K562 (cell line): ENCODE results near the gene LRRTM4. TPM values are rescaled to one million over a fixed set of nuclear protein-coding genes. Genes with fewer than 3 reads are reported as not detected.

ENCODE experiments used
- ZBTB40 ChIP-seq, 2 experiments: fragments of 450-650 bp in 1 of 2; sonication (generic) in 1 of 2; formaldehyde crosslinking in 1 of 2; IDR thresholded peaks; 2 replicates each; pipeline versions ENCODE4 v1.7.1 to v1.9.0; 2016 to 2022; ENCODE audit warnings: inconsistent platforms in 1 of 2, mild to moderate bottlenecking in 1 of 2, missing genetic modification reagents in 1 of 2
- polyA plus RNA-seq, 8 experiments: library from polyadenylated mRNA; depleted of rRNA in 4 of 8; stranded (reverse) in 5 of 8; unstranded in 3 of 8; fragments of >200 nt; fragmentation: Nextera tagmentation in 2 of 8; fragmentation: Illumina TruSeq in 1 of 8; extraction: Ambion mirVana in 2 of 8; extraction: Trizol in 1 of 8; gene quantifications; 2 replicates each; pipeline versions ENCODE4 v1.2.1 to v1.2.3, GENCODE V29; 2011 to 2014; ENCODE audit warnings: inconsistent platforms in 1 of 8, missing spikeins in 1 of 8
- total RNA-seq, 7 experiments: library from RNA; depleted of rRNA in 6 of 7; stranded (reverse); fragments of >200 nt in 6 of 7; fragmentation: Illumina TruSeq in 2 of 7; extraction: Trizol in 2 of 7; gene quantifications; 2 replicates each; pipeline versions ENCODE4 v1.2.1 to v1.2.3, GENCODE V29; 2011 to 2021; ENCODE audit warnings: low replicate concordance in 1 of 7

LRRTM4 gene
- total and polyA plus RNA-seq, 9 of the 15 experiments (the other 6 are each of a cell fraction or from before 2014, with no cell fraction given): 0.04 TPM; not detected in 6

GRCh38 chr2:77309725-77310124 lies 212.5 kb downstream of the LRRTM4 start (continued):
- TF ChIP-seq ZBTB40 (IDR thresholded peaks at IDR 0.05) (0 out of 2 replicates have a peak, but pooled peaks have one; percentile 56), ZBTB40 (CRISPR knock-in tag; IDR thresholded peaks at IDR 0.05) (no peak)
